ENCODE data around the gene SMAD3.
"Not testable (repeated sequence)": the region's sequence is repeated elsewhere in the genome, so short reads cannot be mapped to it uniquely, and the experiment has no call there.

The SMAD3 gene

DNA sequence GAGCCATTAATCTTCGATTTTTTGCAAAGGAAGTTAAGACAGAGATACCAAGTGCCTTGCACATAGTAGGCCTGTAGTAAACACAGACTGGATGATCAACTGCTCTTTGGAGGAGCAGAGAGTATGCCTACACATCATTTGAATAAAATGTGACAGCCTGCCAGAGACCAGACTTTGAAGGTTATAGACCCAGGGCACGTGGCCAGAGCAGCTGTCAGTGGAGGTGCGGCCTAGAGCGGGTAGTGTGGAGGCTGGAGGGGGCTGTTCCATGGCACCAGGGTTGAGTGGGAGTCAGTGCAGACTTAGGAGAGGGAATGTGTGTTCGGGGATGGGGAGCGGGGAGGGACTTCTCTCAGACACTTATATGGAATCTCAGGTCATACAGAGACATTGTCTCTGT is 80.8 kb downstream of the SMAD3 start:
- H3K9me3 ChIP-seq (ENCODE audit: control insufficient read depth, low read length) = no peaks in the 10 kb centered on the region
- H3K4me3 ChIP-seq (ENCODE audit: low read length) = no peak overlapping the region
- peaks cover 78% of the 10 kb centered on the region for H3K4me1 ChIP-seq (ENCODE audit: control insufficient read depth, insufficient read depth, low read length)
- no peaks in the 10 kb centered on the region for H3K36me3 ChIP-seq (ENCODE audit: control insufficient read depth, insufficient read depth, low read length)
- no peak overlapping the region for H3K9ac ChIP-seq (ENCODE audit: low read length)
- no peaks in the 10 kb centered on the region for H3K27me3 ChIP-seq (ENCODE audit: control insufficient read depth, insufficient read depth, low read length)

DNA sequence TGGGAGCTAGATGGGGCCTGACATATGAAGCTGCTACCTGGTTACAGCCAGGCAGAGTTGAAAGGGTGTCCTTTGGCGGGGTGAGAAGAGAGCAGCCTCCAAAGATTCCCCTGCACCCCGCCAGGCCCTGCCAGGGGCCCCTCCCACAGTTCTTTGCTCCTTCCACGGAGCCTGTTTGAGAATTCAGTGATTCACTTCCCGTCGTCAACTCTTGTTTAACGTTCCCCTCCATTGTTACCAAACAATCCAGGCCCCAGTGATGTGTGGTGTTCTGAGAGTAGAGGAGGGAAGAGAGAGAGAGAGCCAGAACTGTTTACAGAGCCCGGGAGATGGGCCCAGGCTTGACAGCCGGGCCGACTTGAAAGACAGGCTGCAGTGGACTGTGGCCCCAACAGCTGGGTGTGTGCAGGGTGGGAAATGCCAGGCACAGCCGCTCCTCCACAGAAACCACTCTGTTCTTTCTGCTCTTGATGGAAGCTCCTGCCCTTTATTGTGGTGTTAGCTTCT is 81.5 kb downstream of the SMAD3 start:
- Histone ChIP-seq H3K9ac (ENCODE audit: low read length) (peak overlapping the region; percentile 35), H3K4me3 (ENCODE audit: low read length) (peak overlapping the region; percentile 4), H3K9me3 (ENCODE audit: control insufficient read depth, low read length) (no peaks in the 10 kb centered on the region), H3K4me1 (ENCODE audit: control insufficient read depth, insufficient read depth, low read length) (peaks cover 72% of the 10 kb centered on the region), H3K27me3 (ENCODE audit: control insufficient read depth, insufficient read depth, low read length) (no peaks in the 10 kb centered on the region), H3K36me3 (ENCODE audit: control insufficient read depth, insufficient read depth, low read length) (no peaks in the 10 kb centered on the region)

DNA sequence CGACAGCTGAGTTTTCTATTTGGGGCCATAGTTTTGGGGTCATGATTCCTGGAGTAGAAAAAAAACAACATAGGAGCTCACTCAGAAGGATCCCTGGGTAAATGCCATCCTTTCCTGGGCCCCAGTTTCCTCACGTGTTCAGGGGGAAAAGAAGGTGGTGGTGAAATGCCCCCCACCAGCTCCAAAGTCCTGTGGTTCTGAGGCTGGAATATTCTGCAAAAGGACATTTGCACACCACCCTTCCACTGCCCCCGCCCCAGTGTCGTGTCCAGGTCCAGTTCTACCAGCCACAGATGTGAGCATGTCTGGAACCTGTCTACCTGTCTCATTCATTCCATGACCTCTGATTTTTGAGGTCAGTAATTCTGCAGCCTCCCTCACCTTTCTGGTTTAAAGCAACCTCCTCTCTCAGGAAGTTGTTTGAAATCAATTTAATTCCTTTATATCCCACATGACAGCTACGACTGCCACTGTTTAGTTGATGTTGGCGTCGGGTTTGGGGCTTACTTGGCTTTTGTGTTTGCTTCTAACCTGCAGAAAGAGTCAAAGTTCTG is 82.1 kb downstream of the SMAD3 start:
- Histone ChIP-seq H3K9me3 (ENCODE audit: control insufficient read depth, low read length) (no peaks in the 10 kb centered on the region), H3K4me1 (ENCODE audit: control insufficient read depth, insufficient read depth, low read length) (peaks cover 67% of the 10 kb centered on the region), H3K27me3 (ENCODE audit: control insufficient read depth, insufficient read depth, low read length) (no peaks in the 10 kb centered on the region), H3K36me3 (ENCODE audit: control insufficient read depth, insufficient read depth, low read length) (no peaks in the 10 kb centered on the region), H3K4me3 (ENCODE audit: low read length) (peak overlapping the region; percentile 4), H3K9ac (ENCODE audit: low read length) (peak overlapping the region; percentile 35)

DNA sequence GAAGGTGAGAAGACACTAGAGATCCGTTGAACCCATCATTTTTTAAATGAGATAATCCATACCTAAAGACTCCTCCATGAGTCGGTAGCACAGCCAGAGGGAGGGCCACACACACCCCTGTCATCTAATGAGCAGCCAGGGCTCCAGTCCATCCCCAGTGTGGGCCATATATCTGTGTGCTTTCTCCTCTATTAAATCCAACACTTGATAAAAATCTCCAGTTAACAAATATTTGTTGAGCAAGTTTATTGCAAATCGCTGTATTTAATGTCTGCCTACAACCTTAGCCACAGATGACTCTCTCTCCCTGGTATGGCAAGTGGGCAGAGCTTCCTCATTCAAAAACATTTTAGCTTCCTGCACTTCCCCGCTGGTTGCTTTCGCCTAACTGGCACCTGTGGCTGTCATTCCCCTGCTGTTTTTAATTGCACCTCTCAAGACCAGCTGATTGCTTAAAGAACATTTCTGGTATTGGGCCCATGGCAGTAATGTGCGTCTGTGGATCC is 82.8 kb downstream of the SMAD3 start:
- Histone ChIP-seq H3K4me3 (ENCODE audit: low read length) (no peak overlapping the region), H3K27me3 (ENCODE audit: control insufficient read depth, insufficient read depth, low read length) (no peaks in the 10 kb centered on the region), H3K36me3 (ENCODE audit: control insufficient read depth, insufficient read depth, low read length) (no peaks in the 10 kb centered on the region), H3K9ac (ENCODE audit: low read length) (no peak overlapping the region), H3K4me1 (ENCODE audit: control insufficient read depth, insufficient read depth, low read length) (peaks cover 61% of the 10 kb centered on the region), H3K9me3 (ENCODE audit: control insufficient read depth, low read length) (no peaks in the 10 kb centered on the region)

DNA sequence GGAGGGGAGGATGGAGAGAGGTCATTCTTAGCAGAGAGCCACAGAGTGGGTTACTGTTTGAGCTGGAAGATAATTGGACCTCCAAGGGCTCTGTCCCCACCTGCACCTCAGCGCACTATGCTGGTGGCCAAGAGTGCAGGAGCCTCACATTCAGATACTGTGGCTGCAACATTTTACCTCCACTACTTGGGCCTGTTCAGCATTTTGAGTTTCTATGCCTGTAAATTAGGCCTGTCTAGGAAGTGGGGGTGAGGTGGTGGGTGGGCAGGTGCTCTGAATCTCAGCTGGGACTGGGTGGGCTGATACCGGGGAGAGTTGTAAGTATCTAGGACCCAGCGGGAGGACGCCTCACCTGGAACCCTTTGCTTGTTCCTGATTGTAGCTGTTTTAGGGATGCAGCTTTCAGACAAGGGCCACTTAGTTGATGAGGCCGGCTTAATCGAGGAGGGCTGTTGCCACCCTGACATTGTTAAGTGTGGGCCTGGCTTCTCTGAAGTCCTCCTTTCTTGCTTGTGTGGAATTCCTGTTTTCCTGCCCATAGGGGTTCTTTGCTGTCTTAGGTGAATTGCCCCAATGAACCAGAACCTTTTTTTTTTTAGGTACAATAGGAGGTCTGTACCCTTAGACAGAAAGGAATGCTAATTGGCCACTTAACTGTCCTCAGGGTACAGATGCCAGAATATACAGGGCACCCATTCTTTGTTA is 83.8 kb downstream of the SMAD3 start:
- H3K4me1 ChIP-seq (ENCODE audit: control insufficient read depth, insufficient read depth, low read length) = peaks cover 61% of the 10 kb centered on the region
- no peak overlapping the region for H3K4me3 ChIP-seq (ENCODE audit: low read length)
- no peaks in the 10 kb centered on the region for H3K27me3 ChIP-seq (ENCODE audit: control insufficient read depth, insufficient read depth, low read length)
- no peaks in the 10 kb centered on the region for H3K9me3 ChIP-seq (ENCODE audit: control insufficient read depth, low read length)
- H3K9ac ChIP-seq (ENCODE audit: low read length) = no peak overlapping the region
- no peaks in the 10 kb centered on the region for H3K36me3 ChIP-seq (ENCODE audit: control insufficient read depth, insufficient read depth, low read length)

DNA sequence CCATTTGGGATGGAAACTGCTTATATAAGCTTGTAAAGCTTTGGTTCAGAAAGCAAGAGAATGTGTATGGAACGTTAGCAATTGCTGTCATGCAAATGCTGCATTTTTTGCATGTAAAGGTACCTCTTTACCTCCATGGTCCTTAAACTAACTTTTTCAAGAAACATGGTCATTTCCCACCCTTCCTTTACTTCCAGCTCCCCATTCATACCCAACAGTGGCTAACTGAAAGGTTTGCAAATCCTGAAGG is 84.3 kb downstream of the SMAD3 start:
- Histone ChIP-seq H3K36me3 (ENCODE audit: control insufficient read depth, insufficient read depth, low read length) (no peaks in the 10 kb centered on the region), H3K27me3 (ENCODE audit: control insufficient read depth, insufficient read depth, low read length) (no peaks in the 10 kb centered on the region), H3K9ac (ENCODE audit: low read length) (no peak overlapping the region), H3K9me3 (ENCODE audit: control insufficient read depth, low read length) (no peaks in the 10 kb centered on the region), H3K4me3 (ENCODE audit: low read length) (no peak overlapping the region), H3K4me1 (ENCODE audit: control insufficient read depth, insufficient read depth, low read length) (peaks cover 57% of the 10 kb centered on the region)

DNA sequence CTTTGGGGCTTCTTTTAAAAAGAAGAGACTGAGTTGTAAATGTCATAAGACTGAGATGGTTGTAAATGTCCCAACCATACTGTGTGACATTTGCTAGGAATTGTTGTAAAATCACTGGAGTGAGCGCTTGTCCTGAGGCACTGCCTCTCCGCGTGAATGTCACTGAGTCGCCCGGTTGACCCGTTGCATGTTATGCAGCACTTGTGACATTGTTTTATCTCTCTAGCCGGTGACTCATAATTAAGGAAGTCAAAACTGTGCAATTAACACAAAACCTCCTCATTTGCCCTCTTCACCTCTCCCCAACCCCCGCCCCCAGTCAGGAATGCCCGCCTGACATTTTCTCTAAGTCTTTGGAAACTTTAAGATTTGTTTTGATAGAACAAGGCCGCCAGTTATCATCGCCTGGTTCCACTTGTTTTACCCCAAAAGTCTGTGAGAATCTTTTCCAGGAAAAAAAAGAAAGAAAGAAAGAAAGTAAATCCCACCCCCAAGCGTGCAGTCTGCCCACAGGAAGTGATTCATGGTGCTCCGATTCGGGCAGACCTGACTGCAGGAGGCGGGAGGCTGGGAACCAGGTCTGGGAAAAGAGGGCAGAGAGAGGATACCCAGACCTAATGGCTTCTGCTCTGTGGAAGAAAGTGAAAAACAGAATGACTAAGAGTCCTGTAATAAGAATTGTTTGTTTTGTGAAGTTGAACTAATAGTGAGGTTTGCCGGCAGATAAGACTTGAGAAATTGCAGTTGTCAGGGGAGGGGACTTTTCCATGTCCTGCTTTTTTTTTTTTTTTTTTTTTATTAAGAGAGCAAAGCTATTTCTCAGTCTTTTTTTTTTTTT is 84.8 kb downstream of the SMAD3 start:
- Histone ChIP-seq H3K27me3 (ENCODE audit: control insufficient read depth, insufficient read depth, low read length) (no peaks in the 10 kb centered on the region), H3K36me3 (ENCODE audit: control insufficient read depth, insufficient read depth, low read length) (no peaks in the 10 kb centered on the region), H3K9me3 (ENCODE audit: control insufficient read depth, low read length) (no peaks in the 10 kb centered on the region), H3K4me3 (ENCODE audit: low read length) (no peak overlapping the region), H3K4me1 (ENCODE audit: control insufficient read depth, insufficient read depth, low read length) (peaks cover 52% of the 10 kb centered on the region), H3K9ac (ENCODE audit: low read length) (no peak overlapping the region)

DNA sequence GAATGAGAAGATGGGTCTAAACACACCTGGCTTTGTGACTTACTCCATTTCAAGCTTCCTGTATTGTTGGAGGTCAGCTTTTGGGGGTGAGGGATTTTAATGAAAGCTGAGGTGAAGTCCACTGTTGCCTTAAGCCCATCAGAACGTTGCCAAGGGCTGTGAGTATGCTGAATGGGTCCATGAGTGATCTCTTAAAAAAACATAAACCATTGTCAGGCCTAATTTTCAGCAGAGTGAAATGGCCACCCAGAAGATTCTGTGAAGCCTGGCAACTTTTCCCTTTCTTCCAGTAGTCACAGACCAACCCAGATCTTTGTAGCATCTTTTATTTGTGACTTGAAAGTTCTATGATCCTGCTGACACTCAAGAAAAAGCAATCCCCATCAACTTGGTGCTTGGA is 87.0 kb downstream of the SMAD3 start:
- no peak overlapping the region for H3K4me3 ChIP-seq (ENCODE audit: low read length)
- no peaks in the 10 kb centered on the region for H3K9me3 ChIP-seq (ENCODE audit: control insufficient read depth, low read length)
- H3K27me3 ChIP-seq (ENCODE audit: control insufficient read depth, insufficient read depth, low read length) = no peaks in the 10 kb centered on the region
- no peak overlapping the region for H3K9ac ChIP-seq (ENCODE audit: low read length)
- H3K4me1 ChIP-seq (ENCODE audit: control insufficient read depth, insufficient read depth, low read length) = peaks cover 30% of the 10 kb centered on the region
- no peaks in the 10 kb centered on the region for H3K36me3 ChIP-seq (ENCODE audit: control insufficient read depth, insufficient read depth, low read length)

DNA sequence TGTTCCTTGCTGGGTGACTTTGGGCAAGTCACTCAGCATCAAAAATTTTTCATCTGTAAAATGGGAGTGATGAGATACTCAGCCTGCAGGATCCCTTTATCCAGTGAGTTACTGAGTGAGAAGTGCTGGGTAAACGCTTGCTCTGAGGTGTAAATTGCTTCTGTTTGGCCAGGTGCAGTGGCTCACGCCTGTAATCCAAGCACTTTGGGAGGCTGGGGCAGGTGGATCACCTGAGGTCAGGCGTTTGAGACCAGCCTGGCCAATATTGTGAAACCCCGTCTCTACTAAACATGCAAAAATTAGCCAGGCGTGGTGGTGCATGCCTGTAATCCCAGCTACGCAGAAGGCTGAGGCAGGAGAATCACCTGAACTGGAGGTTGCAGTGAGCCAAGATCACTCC is 87.6 kb downstream of the SMAD3 start:
- not testable (repeated sequence) for H3K9me3 ChIP-seq (ENCODE audit: control insufficient read depth, low read length); H3K9ac ChIP-seq (ENCODE audit: low read length); H3K27me3 ChIP-seq (ENCODE audit: control insufficient read depth, insufficient read depth, low read length); H3K36me3 ChIP-seq (ENCODE audit: control insufficient read depth, insufficient read depth, low read length); H3K4me3 ChIP-seq (ENCODE audit: low read length)
- peaks cover 28% of the 10 kb centered on the region for H3K4me1 ChIP-seq (ENCODE audit: control insufficient read depth, insufficient read depth, low read length)

DNA sequence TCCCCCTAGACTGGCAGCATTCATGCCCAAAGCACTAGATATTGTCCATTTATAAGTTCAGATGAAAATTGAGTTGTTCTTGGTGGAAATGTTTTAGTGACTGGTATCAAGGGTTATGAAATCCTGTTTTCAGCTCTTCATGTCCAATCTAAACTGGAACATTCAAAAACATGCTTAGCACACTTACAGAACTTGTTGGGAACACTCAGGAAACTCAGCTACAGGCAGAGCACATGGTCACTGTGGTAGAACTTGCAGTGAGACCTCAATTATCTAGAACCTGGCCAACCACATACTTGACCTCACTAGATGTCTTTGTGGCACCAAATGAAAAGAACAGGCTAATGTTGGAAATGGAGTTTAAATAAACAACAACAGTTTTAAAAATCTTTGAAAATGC is 88.8 kb downstream of the SMAD3 start:
- no peaks in the 10 kb centered on the region for H3K27me3 ChIP-seq (ENCODE audit: control insufficient read depth, insufficient read depth, low read length)
- H3K4me3 ChIP-seq (ENCODE audit: low read length) = no peak overlapping the region
- H3K4me1 ChIP-seq (ENCODE audit: control insufficient read depth, insufficient read depth, low read length) = peaks cover 16% of the 10 kb centered on the region
- H3K9ac ChIP-seq (ENCODE audit: low read length) = no peak overlapping the region
- no peaks in the 10 kb centered on the region for H3K9me3 ChIP-seq (ENCODE audit: control insufficient read depth, low read length)
- H3K36me3 ChIP-seq (ENCODE audit: control insufficient read depth, insufficient read depth, low read length) = no peaks in the 10 kb centered on the region

DNA sequence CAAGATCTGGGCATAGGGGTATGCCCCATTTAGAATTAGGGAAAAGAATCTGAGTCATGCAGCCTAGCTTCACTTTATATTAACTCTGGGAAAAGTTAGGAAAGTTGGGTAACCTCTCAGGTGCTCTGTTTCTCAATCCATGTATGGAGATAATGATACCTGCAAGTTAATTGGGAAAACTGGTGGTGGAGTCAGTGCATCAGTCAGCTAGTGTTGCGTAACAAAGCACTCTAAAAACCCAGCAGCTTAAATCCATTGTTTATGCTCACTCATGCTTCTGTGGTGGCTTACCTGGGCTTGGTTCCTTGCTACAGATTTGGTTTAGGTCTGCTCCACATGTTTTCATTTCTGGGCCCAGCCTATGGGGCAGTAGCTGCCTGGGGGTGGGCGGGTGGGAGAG is 91.0 kb downstream of the SMAD3 start:
- Histone ChIP-seq H3K9ac (ENCODE audit: low read length) (no peak overlapping the region), H3K4me3 (ENCODE audit: low read length) (no peak overlapping the region), H3K9me3 (ENCODE audit: control insufficient read depth, low read length) (no peaks in the 10 kb centered on the region), H3K36me3 (ENCODE audit: control insufficient read depth, insufficient read depth, low read length) (no peaks in the 10 kb centered on the region), H3K27me3 (ENCODE audit: control insufficient read depth, insufficient read depth, low read length) (no peaks in the 10 kb centered on the region), H3K4me1 (ENCODE audit: control insufficient read depth, insufficient read depth, low read length) (peaks cover 8% of the 10 kb centered on the region)

DNA sequence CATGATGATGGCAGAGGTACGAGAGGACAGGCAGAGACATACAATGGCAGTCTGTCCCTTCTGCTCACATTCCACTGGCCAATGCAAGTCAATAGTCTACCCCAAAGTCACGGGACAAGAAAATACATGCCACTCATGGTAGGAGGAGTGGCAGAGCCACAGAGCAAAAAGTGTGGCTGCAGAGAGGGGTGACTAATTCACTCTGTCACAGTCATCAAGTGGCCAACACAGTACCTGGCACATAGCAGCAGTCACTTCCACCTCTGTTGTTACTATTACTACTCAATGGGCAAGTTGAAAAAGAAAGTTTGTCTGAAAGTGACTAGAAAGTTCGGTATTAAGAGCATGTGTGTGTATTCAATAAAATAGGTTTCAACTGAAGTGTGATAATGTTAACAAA is 91.4 kb downstream of the SMAD3 start:
- no peak overlapping the region for H3K9ac ChIP-seq (ENCODE audit: low read length)
- no peak overlapping the region for H3K4me3 ChIP-seq (ENCODE audit: low read length)
- no peaks in the 10 kb centered on the region for H3K27me3 ChIP-seq (ENCODE audit: control insufficient read depth, insufficient read depth, low read length)
- no peaks in the 10 kb centered on the region for H3K36me3 ChIP-seq (ENCODE audit: control insufficient read depth, insufficient read depth, low read length)
- H3K4me1 ChIP-seq (ENCODE audit: control insufficient read depth, insufficient read depth, low read length) = peaks cover 12% of the 10 kb centered on the region
- no peaks in the 10 kb centered on the region for H3K9me3 ChIP-seq (ENCODE audit: control insufficient read depth, low read length)

Measured in mucosa of stomach (tissue), 1 donor.